ENCODE results near the gene CR1L.
"Not testable (repeated sequence)": the region's sequence is repeated elsewhere in the genome, so short reads cannot be mapped to it uniquely, and the experiment has no call there.

The CR1L gene

GRCh38 chr1:207646171-207646570 lies 1.2 kb downstream of the CR1L start:
- DNase-seq (ENCODE audit: low read depth in 2 of 2) = no peak

DNA sequence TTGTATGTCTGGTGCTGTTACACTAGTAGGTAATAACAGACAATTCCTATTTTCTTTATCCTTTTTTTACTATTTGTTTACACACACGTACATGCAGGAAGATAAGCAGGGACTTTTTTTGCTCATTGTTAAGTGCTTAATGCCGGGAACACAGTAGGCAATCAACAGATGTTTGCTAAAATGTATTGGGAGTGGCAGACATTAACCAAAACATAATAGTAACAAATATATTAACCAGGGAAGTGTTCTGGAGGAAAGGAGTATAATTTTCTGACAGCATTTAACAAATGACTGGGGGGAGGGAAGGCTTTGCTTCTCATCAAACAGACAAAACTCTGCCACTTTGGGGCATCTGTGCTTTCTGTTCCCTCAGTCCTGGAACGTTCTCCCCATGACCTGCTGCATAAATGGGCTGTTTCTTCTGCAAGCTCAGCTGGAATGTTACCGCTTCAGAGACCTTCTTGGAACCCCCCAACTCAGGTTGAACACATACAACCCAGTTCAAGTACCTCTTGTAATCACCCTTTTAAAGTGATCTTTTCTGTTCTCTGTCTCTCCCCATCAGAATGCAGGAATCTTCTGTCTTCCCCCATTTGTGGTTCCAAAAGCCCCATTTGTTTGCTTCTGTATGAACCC lies 2.1 kb downstream of the CR1L start:
- no peak for DNase-seq (ENCODE audit: low read depth in 2 of 2)

GRCh38 chr1:207647671-207648333 lies 2.9 kb downstream of the CR1L start:
- DNase-seq (ENCODE audit: low read depth in 2 of 2) = no peak

- DNase-seq (ENCODE audit: low read depth in 2 of 2) = no peak
These were observed 3.6 kb downstream of the CR1L start for GRCh38 chr1:207648334-207649209.

GRCh38 chr1:207649210-207649753 lies 4.3 kb downstream of the CR1L start:
- no peak for DNase-seq (ENCODE audit: low read depth in 2 of 2)

DNA sequence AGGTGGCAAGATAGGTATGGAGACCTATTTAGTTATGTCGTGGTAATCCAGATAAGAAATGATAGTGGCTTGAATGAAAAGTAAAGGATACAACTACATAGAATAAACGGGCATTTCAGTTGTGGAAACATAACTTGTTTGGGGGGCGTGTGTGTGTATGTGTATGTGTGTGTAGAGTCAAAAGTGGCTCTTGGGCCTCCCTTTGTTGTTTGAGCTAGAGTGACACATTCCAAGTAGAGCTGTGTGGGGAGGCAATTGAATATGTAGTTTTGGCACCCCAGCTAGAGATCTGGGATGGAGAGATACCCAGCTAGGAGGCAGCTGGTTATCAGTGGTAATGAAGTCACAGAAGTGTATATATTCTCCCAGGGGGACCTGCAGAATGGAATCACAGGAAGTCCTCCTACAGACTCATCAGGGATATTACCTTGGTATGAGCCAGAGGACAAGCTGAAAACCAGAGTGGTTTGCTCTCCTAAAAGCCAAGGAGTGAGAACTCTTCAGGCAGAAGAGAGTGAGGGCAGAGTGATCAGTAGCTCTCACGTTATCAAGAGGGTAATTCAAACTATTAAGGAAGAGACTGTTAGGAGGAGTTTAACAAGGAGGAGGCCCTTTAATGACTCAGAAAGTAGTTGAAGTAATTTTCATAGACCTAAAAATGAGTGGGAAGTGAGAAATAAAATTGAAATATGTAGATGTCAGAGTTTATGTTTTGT lies 5.1 kb downstream of the CR1L start:
- no peak for DNase-seq (ENCODE audit: low read depth in 2 of 2)

GRCh38 chr1:207651583-207651982 lies 6.7 kb downstream of the CR1L start:
- no peak for DNase-seq (ENCODE audit: low read depth in 2 of 2)

DNA sequence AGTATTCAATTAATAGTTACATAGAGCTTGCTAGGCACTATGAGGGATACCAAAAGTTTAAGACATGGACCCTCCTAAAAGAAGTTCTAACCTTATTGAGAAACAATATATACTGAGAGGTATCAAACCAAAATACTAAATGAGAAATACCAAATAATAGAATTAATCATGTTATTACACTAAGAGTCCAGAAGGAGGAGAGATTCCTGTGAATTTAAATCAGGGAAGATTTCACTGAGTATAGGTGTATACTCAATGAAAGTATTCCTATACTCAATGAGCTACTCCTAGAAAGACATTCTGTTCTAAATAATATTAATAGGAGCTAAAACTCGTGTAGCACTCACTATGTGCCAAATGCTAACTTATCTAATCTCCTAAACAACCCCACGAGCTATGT lies 9.4 kb downstream of the CR1L start:
- no peak for DNase-seq (ENCODE audit: low read depth in 2 of 2)

GRCh38 chr1:207658408-207658807 lies 13.5 kb downstream of the CR1L start:
- no peak for DNase-seq (ENCODE audit: low read depth in 2 of 2)

DNA sequence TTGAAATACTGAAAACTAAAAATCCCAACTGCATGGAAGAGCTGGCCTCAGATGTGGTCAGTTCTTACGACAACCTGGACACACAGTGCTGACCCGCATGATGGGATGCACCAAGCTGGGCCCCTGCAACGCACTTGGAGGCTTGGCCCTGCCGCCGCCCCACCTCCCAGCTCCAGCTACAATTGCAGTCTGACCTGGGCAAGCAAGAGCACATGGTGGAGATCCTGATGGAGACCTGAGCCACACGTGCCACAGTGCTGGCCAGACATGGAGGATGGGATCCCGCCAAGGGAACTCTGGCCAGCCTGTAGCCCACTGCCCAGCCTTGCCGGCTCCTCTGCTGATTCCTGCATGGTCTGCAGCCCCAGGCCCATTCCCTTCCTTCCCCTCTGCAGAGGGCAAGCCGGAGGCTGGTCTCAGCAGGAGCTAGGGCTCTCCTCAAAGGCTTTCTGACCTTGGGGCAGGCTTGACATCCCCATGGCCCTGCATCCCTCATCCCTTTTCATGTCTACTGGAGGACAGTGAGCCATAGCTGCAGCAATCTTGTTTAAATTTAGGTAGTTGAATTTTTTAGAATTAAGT lies 14.1 kb downstream of the CR1L start:
- DNase-seq (ENCODE audit: low read depth in 2 of 2) = no peak

- no peak for DNase-seq (ENCODE audit: low read depth in 2 of 2)
These were observed 14.7 kb downstream of the CR1L start for GRCh38 chr1:207659545-207660153.

- not testable (repeated sequence) for DNase-seq (ENCODE audit: low read depth in 2 of 2)
These were observed 16.5 kb downstream of the CR1L start for GRCh38 chr1:207661420-207661819.

DNA sequence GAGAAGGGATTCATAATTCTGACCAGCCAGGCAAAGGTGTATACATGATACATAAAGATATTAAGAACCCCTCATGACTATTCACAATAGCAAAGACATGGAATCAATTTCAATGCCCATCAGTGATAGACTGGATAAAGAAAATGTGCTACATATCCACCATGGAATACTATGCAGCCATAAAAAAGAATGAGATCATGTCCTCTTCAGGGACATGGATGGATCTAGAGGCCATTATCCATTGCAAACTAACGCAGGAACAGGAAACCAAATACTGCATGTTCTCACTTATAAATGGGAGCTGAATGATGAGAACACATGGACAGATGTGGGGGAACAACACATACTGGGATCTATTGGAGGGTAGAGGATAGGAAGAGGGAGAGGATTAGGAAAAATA lies 21.4 kb downstream of the CR1L start:
- no peak for DNase-seq (ENCODE audit: low read depth in 2 of 2)

DNA sequence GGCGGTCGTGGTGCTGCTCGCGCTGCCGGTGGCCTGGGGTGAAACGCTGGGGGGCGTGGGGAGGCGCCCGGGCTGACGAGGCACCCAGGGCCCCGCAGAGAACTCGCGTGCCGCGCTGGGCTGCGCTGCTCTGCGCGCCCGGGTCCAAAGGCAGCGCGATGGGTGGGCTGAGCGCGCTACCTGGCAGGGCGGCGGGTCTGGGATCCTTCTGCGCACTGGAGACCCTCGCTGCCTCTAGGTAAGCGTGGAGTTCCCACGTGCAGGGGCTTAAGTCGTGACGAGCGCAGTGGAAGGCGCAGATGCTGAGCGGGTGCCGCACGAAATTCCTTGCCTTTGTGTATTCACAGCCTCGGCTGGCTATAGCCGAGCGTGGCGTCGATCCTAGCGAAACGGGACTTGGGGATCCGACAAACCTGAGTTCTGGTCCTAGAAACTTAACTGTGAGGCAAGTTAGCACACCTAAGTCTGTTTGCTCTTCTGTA lies 24.6 kb downstream of the CR1L start:
- no peak for DNase-seq (ENCODE audit: low read depth in 2 of 2)

- no peak for DNase-seq (ENCODE audit: low read depth in 2 of 2)
These were observed 25.3 kb downstream of the CR1L start for GRCh38 chr1:207670192-207670591.

GRCh38 chr1:207670997-207671396 lies 26.1 kb downstream of the CR1L start:
- DNase-seq (ENCODE audit: low read depth in 2 of 2) = no peak

- no peak for DNase-seq (ENCODE audit: low read depth in 2 of 2)
These were observed 27.7 kb downstream of the CR1L start for GRCh38 chr1:207672522-207673130.

- no peak for DNase-seq (ENCODE audit: low read depth in 2 of 2)
These were observed 28.5 kb downstream of the CR1L start for GRCh38 chr1:207673399-207673798.

DNA sequence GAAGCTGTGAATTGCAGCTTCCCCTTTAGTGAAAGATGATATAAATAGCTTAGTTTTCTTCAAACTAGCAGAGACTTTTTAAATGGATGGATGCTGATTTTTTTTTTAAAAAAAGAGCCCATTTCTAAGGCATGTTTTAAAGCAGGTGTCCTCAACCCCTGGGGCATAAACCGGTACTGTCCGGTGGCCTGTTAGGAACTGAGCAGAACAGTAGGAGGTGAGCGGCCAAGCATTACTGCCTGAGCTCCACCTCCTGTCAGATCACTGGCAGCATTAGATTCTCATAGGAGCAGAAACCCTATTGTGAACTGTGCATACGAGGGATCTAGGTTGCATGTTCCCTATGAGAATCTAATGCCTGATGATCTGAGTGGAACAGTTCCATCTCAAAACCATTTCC lies 31.2 kb downstream of the CR1L start:
- no peak for DNase-seq (ENCODE audit: low read depth in 2 of 2)

DNA sequence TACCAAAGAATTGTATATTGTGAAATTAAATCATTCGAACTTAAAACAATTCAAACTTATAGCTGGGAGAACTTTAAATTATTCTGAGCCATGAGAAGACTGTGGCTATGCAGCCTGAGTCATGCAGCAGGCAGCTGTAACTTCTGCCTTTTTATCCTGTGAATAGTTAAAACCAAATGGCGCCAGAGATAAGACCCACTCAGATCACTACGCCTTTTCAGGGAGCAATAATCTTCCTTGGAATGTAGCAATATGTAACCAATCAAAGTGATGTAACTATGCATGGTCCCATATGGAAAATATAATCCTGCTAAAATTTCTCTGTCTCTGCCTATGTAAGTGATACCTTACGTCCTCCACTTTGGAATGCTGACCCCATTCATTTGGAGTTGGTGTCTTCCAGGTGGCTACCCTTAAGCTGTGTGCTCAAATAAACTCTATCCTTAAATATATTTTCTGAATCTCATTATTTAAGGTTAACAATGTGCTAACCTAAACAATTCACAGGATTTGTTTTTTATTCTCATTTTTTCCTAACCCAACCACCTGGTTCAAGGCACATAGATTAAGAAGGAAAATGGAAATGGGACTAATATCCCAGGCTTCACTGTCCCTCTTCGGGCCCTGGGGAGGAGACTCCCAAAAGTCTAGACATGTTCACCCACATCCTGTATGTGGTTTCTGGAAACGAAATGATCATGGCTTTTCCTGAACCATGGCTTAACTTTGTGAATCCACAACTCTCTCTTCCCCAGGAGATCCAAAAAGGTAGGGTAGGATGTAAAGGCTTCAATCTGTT lies 35.9 kb downstream of the CR1L start:
- DNase-seq (ENCODE audit: low read depth in 2 of 2) = not testable (repeated sequence)

All from stimulated activated CD8-positive, alpha-beta memory T cell treated with anti-CD3 and anti-CD28 coated beads, Interleukin-2, amount 100 ng/mL, for 1 hour (primary cell).